Smooth muscle cell (in vitro differentiated cells): ENCODE data around the gene EPN2. TPM values are rescaled to one million over a fixed set of nuclear protein-coding genes. Genes with fewer than 3 reads are reported as not detected.

Experiments
- DNase-seq: peaks from one replicate; lab custom pipeline; 2025; ENCODE audit not compliant: unreplicated experiment; lab: John Stamatoyannopoulos, UW
- H2AFZ ChIP-seq: fragments of 200-600 bp; sonication (generic); 2 replicates; pipeline ENCODE4 v1.6.0; 2016; ENCODE audit warnings: antibody characterized with exemption, low read depth, mild to moderate bottlenecking
- H3F3A ChIP-seq: fragments of 200-600 bp; sonication (generic); 2 replicates; pipeline ENCODE4 v1.6.0; 2017; ENCODE audit warnings: antibody characterized with exemption, low read depth
- H3K27ac ChIP-seq: fragments of 200-600 bp; sonication (generic); 2 replicates; pipeline ENCODE4 v1.5.1; 2016; ENCODE audit warnings: low read depth, mild to moderate bottlenecking
- H3K27me3 ChIP-seq: fragments of 200-600 bp; sonication (generic); 2 replicates; pipeline ENCODE4 v1.6.1; 2016; ENCODE audit warnings: low read depth, mild to moderate bottlenecking
- H3K36me3 ChIP-seq: fragments of 200-600 bp; sonication (generic); 2 replicates; pipeline ENCODE4 v1.5.1; 2016; ENCODE audit warnings: low read depth
- H3K4me1 ChIP-seq: fragments of 200-600 bp; sonication (generic); 2 replicates; pipeline ENCODE4 v1.5.1; 2016; ENCODE audit warnings: low read depth
- H3K4me2 ChIP-seq: fragments of 200-600 bp; sonication (generic); 2 replicates; pipeline ENCODE4 v1.6.0; 2016; ENCODE audit warnings: mild to moderate bottlenecking
- H3K4me3 ChIP-seq: fragments of 200-600 bp; sonication (generic); 2 replicates; pipeline ENCODE4 v1.5.1; 2016; ENCODE audit warnings: mild to moderate bottlenecking
- H3K79me2 ChIP-seq: fragments of 200-600 bp; sonication (generic); 2 replicates; pipeline ENCODE4 v1.6.0; 2016; ENCODE audit warnings: low read depth, mild to moderate bottlenecking
- H3K9ac ChIP-seq: fragments of 200-600 bp; sonication (generic); 2 replicates; pipeline ENCODE4 v1.6.0; 2016; ENCODE audit warnings: low read depth
- H3K9me3 ChIP-seq: fragments of 200-600 bp; sonication (generic); replicated peaks from 2 replicates; pipeline ENCODE4 v1.5.1; 2016; ENCODE audit warnings: low read depth
- H4K20me1 ChIP-seq: fragments of 200-600 bp; sonication (generic); 2 replicates; pipeline ENCODE4 v1.6.0; 2016; ENCODE audit warnings: low read depth
- WGBS: methylation state at CpG from one replicate; pipeline ENCODE4 v1.1.7; 2016; ENCODE audit warnings: low lambda C conversion rate; 5-methylcytosine and 5-hydroxymethylcytosine counted together
- polyA plus RNA-seq: library from polyadenylated mRNA; unstranded; fragments of >200 nt; fragmentation: Nextera tagmentation; extraction: Ambion mirVana; gene quantifications from 2 replicates; pipeline ENCODE4 v1.2.1, GENCODE V29; 2016
- total RNA-seq: library from RNA; depleted of rRNA; stranded (reverse); fragments of >200 nt; gene quantifications from 2 replicates; pipeline ENCODE4 v1.2.3, GENCODE V29; 2014
- TF ChIP-seq, protein P1 (sequence below): fragments of 200-600 bp; sonication (generic); IDR thresholded peaks from 2 replicates; pipeline ENCODE4 v1.5.1; 2017; ENCODE audit warnings: borderline replicate concordance, mild to moderate bottlenecking, antibody characterized with exemption; ENCODE audit not compliant: insufficient read depth, poor library complexity, severe bottlenecking

The EPN2 gene
- total and polyA plus RNA-seq, 2 experiments from 2014 or later, result 27.6 to 46.7 TPM

- H3F3A ChIP-seq, result peaks cover 6% of the 10 kb centered on the region
- H2AFZ ChIP-seq, result no peak overlapping the region
- TF ChIP-seq, protein P1, sequence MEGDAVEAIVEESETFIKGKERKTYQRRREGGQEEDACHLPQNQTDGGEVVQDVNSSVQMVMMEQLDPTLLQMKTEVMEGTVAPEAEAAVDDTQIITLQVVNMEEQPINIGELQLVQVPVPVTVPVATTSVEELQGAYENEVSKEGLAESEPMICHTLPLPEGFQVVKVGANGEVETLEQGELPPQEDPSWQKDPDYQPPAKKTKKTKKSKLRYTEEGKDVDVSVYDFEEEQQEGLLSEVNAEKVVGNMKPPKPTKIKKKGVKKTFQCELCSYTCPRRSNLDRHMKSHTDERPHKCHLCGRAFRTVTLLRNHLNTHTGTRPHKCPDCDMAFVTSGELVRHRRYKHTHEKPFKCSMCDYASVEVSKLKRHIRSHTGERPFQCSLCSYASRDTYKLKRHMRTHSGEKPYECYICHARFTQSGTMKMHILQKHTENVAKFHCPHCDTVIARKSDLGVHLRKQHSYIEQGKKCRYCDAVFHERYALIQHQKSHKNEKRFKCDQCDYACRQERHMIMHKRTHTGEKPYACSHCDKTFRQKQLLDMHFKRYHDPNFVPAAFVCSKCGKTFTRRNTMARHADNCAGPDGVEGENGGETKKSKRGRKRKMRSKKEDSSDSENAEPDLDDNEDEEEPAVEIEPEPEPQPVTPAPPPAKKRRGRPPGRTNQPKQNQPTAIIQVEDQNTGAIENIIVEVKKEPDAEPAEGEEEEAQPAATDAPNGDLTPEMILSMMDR, result no peak
- peaks cover 6% of the 10 kb centered on the region for H3K4me1 ChIP-seq
- H3K4me3 ChIP-seq, result no peak overlapping the region
- H4K20me1 ChIP-seq, result peaks cover 7% of the 10 kb centered on the region
- H3K79me2 ChIP-seq, result no peaks in the 10 kb centered on the region
- H3K36me3 ChIP-seq, result no peaks in the 10 kb centered on the region
- DNase-seq, result no peak
- H3K9me3 ChIP-seq, result no peaks in the 10 kb centered on the region
- H3K27me3 ChIP-seq, result no peaks in the 10 kb centered on the region
- no peak overlapping the region for H3K27ac ChIP-seq
- H3K4me2 ChIP-seq, result no peak overlapping the region
- no peak overlapping the region for H3K9ac ChIP-seq
- 96% methylated on average over 7 of the region's 7 CpGs for WGBS
These were observed 120.2 kb downstream of the EPN2 start for GRCh38 chr17:19357351-19357750.

DNA sequence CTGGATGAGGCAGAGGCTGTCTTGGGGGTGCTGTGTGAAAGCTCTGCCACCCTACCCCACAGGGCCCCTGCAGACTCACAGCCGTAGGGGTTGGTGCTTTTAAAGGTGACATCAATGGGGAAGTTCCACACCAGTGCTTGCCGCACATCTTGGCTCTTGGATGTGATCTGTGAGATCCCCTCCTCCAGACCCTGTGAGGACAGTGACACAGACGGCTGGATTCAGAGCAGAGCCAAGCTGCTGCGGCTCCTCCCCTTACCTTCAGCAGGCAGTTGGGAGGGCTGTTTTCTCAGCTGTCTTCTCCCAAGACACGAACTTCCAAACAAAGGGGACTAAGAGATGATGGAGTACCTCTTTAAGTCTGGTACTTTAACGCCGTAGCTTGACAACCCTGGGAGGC, 120.6 kb downstream of the EPN2 start:
- Histone ChIP-seq H2AFZ (no peak overlapping the region), H4K20me1 (peaks cover 7% of the 10 kb centered on the region), H3K9ac (no peak overlapping the region), H3K4me2 (no peak overlapping the region), H3K4me3 (no peak overlapping the region), H3K79me2 (no peaks in the 10 kb centered on the region), H3F3A (peaks cover 6% of the 10 kb centered on the region), H3K27me3 (no peaks in the 10 kb centered on the region), H3K9me3 (no peaks in the 10 kb centered on the region), H3K36me3 (no peaks in the 10 kb centered on the region), H3K27ac (no peak overlapping the region), H3K4me1 (peaks cover 6% of the 10 kb centered on the region)
- 89% methylated on average over 7 of the region's 7 CpGs for WGBS
- no peak for DNase-seq
- TF ChIP-seq, protein P1, result no peak

- Histone ChIP-seq H3K27me3 (no peaks in the 10 kb centered on the region), H3K9ac (no peak overlapping the region), H3K4me1 (peaks cover 10% of the 10 kb centered on the region), H3K4me2 (no peak overlapping the region), H3K27ac (no peak overlapping the region), H3K9me3 (no peaks in the 10 kb centered on the region), H3K79me2 (no peaks in the 10 kb centered on the region), H3K36me3 (no peaks in the 10 kb centered on the region), H3K4me3 (no peak overlapping the region), H3F3A (peaks cover 2% of the 10 kb centered on the region), H4K20me1 (peaks cover 3% of the 10 kb centered on the region), H2AFZ (no peak overlapping the region)
- TF ChIP-seq, protein P1, result no peak
- no peak for DNase-seq
- WGBS, result 93% methylated on average over 7 of the region's 7 CpGs
These were observed 122.0 kb downstream of the EPN2 start for GRCh38 chr17:19359151-19359550.

- Histone ChIP-seq H3K4me3 (no peak overlapping the region), H3K79me2 (no peaks in the 10 kb centered on the region), H3F3A (no peaks in the 10 kb centered on the region), H3K4me2 (no peak overlapping the region), H3K36me3 (no peaks in the 10 kb centered on the region), H3K27ac (no peak overlapping the region), H3K27me3 (no peaks in the 10 kb centered on the region), H3K9me3 (no peaks in the 10 kb centered on the region), H3K4me1 (peaks cover 10% of the 10 kb centered on the region), H3K9ac (no peak overlapping the region), H2AFZ (no peak overlapping the region), H4K20me1 (no peaks in the 10 kb centered on the region)
- no peak for DNase-seq
- TF ChIP-seq, protein P1, result no peak
- 97% methylated on average over 5 of the region's 5 CpGs for WGBS
These were observed 122.7 kb downstream of the EPN2 start for GRCh38 chr17:19359856-19360255.
